IMR-90 (cell line): ENCODE measurements around the gene TOP3B. TPM values are rescaled to one million over a fixed set of nuclear protein-coding genes. Genes with fewer than 3 reads are reported as not detected.
A peak's percentile ranks its signal among the peaks of the same experiment; 100 is the strongest.

ENCODE experiments used
- ATAC-seq: fragments of 200-7000 bp; cut with Tn5 transposase; 2 replicates; pipeline ENCODE4 v1.9.1; 2020; ENCODE audit warnings: low read depth, mild to moderate bottlenecking, moderate library complexity
- BruUV-seq: library from RNA; stranded (reverse); fragments of 400-500 nt; replicated peaks from 2 replicates; lab custom pipeline; 2021; lab: Mats Ljungman, UMichigan
- CTCF ChIA-PET: fragments of 300-600 bp; formaldehyde crosslinking; extraction: SDS; loops from one replicate; lab custom pipeline; 2021; ENCODE audit warnings: antibody characterized with exemption; lab: Yijun Ruan, JAX
- POLR2A ChIA-PET: fragments of 300-600 bp; sonication (Branson Sonifier 250); formaldehyde crosslinking; loops from one replicate; lab custom pipeline; 2022; ENCODE audit warnings: antibody characterized with exemption; ENCODE audit not compliant: unreplicated experiment; lab: Charles Lee
- DNase-seq: peaks from one replicate; pipeline ENCODE4 v3.0.0; 2013
- H2AFZ ChIP-seq: replicated peaks from 2 replicates; pipeline ENCODE3; 2013; ENCODE audit warnings: low read length, mild to moderate bottlenecking; ENCODE audit not compliant: poor library complexity
- H2AK5ac ChIP-seq: 2 replicates; pipeline ENCODE4 v1.6.1; 2013; ENCODE audit warnings: low read depth, low read length, inconsistent platforms
- H2AK9ac ChIP-seq: replicated peaks from 2 replicates; pipeline ENCODE3; 2013; ENCODE audit warnings: mild to moderate bottlenecking, low read depth, low read length, moderate library complexity; ENCODE audit not compliant: poor library complexity
- H2BK120ac ChIP-seq: 2 replicates; pipeline ENCODE4 v1.6.1; 2013; ENCODE audit warnings: low read depth, low read length, inconsistent platforms
- H2BK15ac ChIP-seq: 3 replicates; pipeline ENCODE4 v1.6.1; 2013; ENCODE audit warnings: low read depth, low read length, inconsistent platforms
- H2BK20ac ChIP-seq: 2 replicates; pipeline ENCODE4 v1.6.1; 2013; ENCODE audit warnings: low read depth, mild to moderate bottlenecking, inconsistent platforms, low read length, moderate library complexity
- H2BK5ac ChIP-seq: 2 replicates; pipeline ENCODE4 v1.6.1; 2013; ENCODE audit warnings: mild to moderate bottlenecking, low read depth, low read length, inconsistent platforms; ENCODE audit not compliant: poor library complexity, severe bottlenecking
- H3K14ac ChIP-seq: replicated peaks from 2 replicates; pipeline ENCODE4 v1.6.1; 2013; ENCODE audit warnings: low read depth, low read length, inconsistent platforms
- H3K18ac ChIP-seq: 2 replicates; pipeline ENCODE4 v1.6.1; 2013; ENCODE audit warnings: low read depth, low read length, control low read depth
- H3K23ac ChIP-seq: 2 replicates; pipeline ENCODE4 v1.6.1; 2013; ENCODE audit warnings: low read depth, low read length, inconsistent platforms
- H3K27ac ChIP-seq: 2 replicates; pipeline ENCODE4 v1.5.1; 2013; ENCODE audit warnings: mild to moderate bottlenecking, control low read depth, low read length; ENCODE audit not compliant: insufficient read depth
- H3K27me3 ChIP-seq: 2 replicates; pipeline ENCODE4 v1.6.1; 2013; ENCODE audit warnings: low read length; ENCODE audit not compliant: control insufficient read depth, insufficient read depth
- H3K36me3 ChIP-seq: 2 replicates; pipeline ENCODE4 v1.6.1; 2013; ENCODE audit warnings: low read length, mixed read lengths; ENCODE audit not compliant: control insufficient read depth, insufficient read depth
- H3K4ac ChIP-seq: 2 replicates; pipeline ENCODE4 v1.6.1; 2013; ENCODE audit warnings: low read depth, low read length, inconsistent platforms
- H3K4me1 ChIP-seq: 2 replicates; pipeline ENCODE4 v1.6.1; 2013; ENCODE audit warnings: low read length, mixed read lengths; ENCODE audit not compliant: control insufficient read depth, insufficient read depth
- H3K4me2 ChIP-seq: 2 replicates; pipeline ENCODE4 v1.6.1; 2013; ENCODE audit warnings: low read depth, mild to moderate bottlenecking, control low read depth, low read length, moderate library complexity
- H3K4me3 ChIP-seq: 2 replicates; pipeline ENCODE4 v1.5.1; 2013; ENCODE audit warnings: low read depth, mild to moderate bottlenecking, control low read depth, low read length, moderate library complexity; ENCODE audit not compliant: insufficient read depth
- H3K56ac ChIP-seq: 2 replicates; pipeline ENCODE4 v1.6.1; 2013; ENCODE audit warnings: low read length, inconsistent platforms; ENCODE audit not compliant: insufficient read depth; ENCODE audit errors: extremely low read depth
- H3K79me1 ChIP-seq, 2 experiments: 2 replicates each; pipeline ENCODE4 v1.6.1; 2013; ENCODE audit warnings: low read length in 2 of 2, inconsistent platforms in 1 of 2, low read depth in 1 of 2
- H3K9ac ChIP-seq: 2 replicates; pipeline ENCODE4 v1.6.1; 2013; ENCODE audit warnings: low read depth, low read length, control low read depth
- H3K9me1 ChIP-seq: 2 replicates; pipeline ENCODE4 v1.6.1; 2013; ENCODE audit warnings: low read length, inconsistent platforms; ENCODE audit not compliant: insufficient read depth
- H3K9me3 ChIP-seq: 2 replicates; pipeline ENCODE4 v1.6.1; 2013; ENCODE audit warnings: low read length; ENCODE audit not compliant: control insufficient read depth, insufficient read depth
- H4K20me1 ChIP-seq: 2 replicates; pipeline ENCODE4 v1.6.1; 2013; ENCODE audit warnings: low read length, inconsistent platforms; ENCODE audit not compliant: insufficient read depth
- H4K5ac ChIP-seq: 2 replicates; pipeline ENCODE4 v1.6.1; 2013; ENCODE audit warnings: mild to moderate bottlenecking, low read depth, low read length, control low read depth
- H4K8ac ChIP-seq, 2 experiments: 2 replicates each; pipeline ENCODE4 v1.6.1; 2013; ENCODE audit warnings: low read depth in 2 of 2, low read length in 2 of 2, control low read depth in 1 of 2, inconsistent platforms in 1 of 2
- H4K91ac ChIP-seq: 2 replicates; pipeline ENCODE4 v1.6.1; 2013; ENCODE audit warnings: low read depth, low read length, inconsistent platforms; ENCODE audit not compliant: insufficient read depth
- BHLHE40 ChIP-seq: fragments of 150-350 bp; IDR thresholded peaks from 2 replicates; pipeline ENCODE4 v1.6.1; 2016; ENCODE audit warnings: mild to moderate bottlenecking, low read depth, low read length
- CEBPB ChIP-seq: IDR thresholded peaks from 2 replicates; pipeline ENCODE4 v1.6.1; 2012; ENCODE audit warnings: low read depth, low read length, improper control_type of control experiment
- CHD1 ChIP-seq: IDR thresholded peaks from 2 replicates; pipeline ENCODE4 v1.6.1; 2012; ENCODE audit warnings: low read depth, low read length, improper control_type of control experiment
- ELK1 ChIP-seq: fragments of 150-350 bp; IDR thresholded peaks from 2 replicates; pipeline ENCODE4 v1.6.1; 2016; ENCODE audit warnings: low read depth, mild to moderate bottlenecking, low read length, moderate library complexity, borderline replicate concordance
- FOS ChIP-seq: fragments of 150-350 bp; IDR thresholded peaks from 2 replicates; pipeline ENCODE4 v1.6.1; 2016; ENCODE audit warnings: low read depth, low read length
- MAZ ChIP-seq: IDR thresholded peaks from 2 replicates; pipeline ENCODE4 v1.6.1; 2012; ENCODE audit warnings: low read depth, mild to moderate bottlenecking, low read length, improper control_type of control experiment, moderate library complexity, borderline replicate concordance
- MXI1 ChIP-seq: IDR thresholded peaks from 2 replicates; pipeline ENCODE4 v1.6.1; 2012; ENCODE audit warnings: low read depth, mild to moderate bottlenecking, low read length, moderate library complexity, borderline replicate concordance
- NFE2L2 ChIP-seq: fragments of 150-350 bp; IDR thresholded peaks from 2 replicates; pipeline ENCODE4 v1.6.1; 2016; ENCODE audit warnings: low read depth, mild to moderate bottlenecking, low read length
- POLR2A ChIP-seq: IDR thresholded peaks from 2 replicates; pipeline ENCODE4 v1.6.1; 2012; ENCODE audit warnings: mild to moderate bottlenecking, low read depth, low read length
- RAD21 ChIP-seq: IDR thresholded peaks from 2 replicates; pipeline ENCODE4 v1.6.1; 2012; ENCODE audit warnings: low read length, improper control_type of control experiment
- RFX5 ChIP-seq: IDR thresholded peaks from 2 replicates; pipeline ENCODE4 v1.8.0; 2012; ENCODE audit warnings: low read depth, mild to moderate bottlenecking, low read length, moderate library complexity
- SMC3 ChIP-seq: fragments of 150-350 bp; IDR thresholded peaks from 2 replicates; pipeline ENCODE4 v1.6.1; 2016; ENCODE audit warnings: low read depth, mild to moderate bottlenecking, antibody characterized with exemption, low read length, moderate library complexity
- USF2 ChIP-seq: fragments of 150-350 bp; IDR thresholded peaks from 2 replicates; pipeline ENCODE4 v1.6.1; 2017; ENCODE audit warnings: mild to moderate bottlenecking, antibody characterized with exemption, low read length, low read depth
- WGBS, 2 experiments: methylation state at CpG; one replicate each; pipeline versions ENCODE4 v1.1.5 to v1.1.7; 2013; ENCODE audit warnings: missing lambda C conversion rate in 2 of 2; ENCODE audit not compliant: insufficient read length in 1 of 2; ENCODE audit errors: extremely low coverage in 2 of 2; 5-methylcytosine and 5-hydroxymethylcytosine counted together
- dilution Hi-C: fragments of 300-500 bp; cut with HindIII; formaldehyde crosslinking; loops from one replicate; pipeline ENCODE4 v1.14.3; 2018; ENCODE audit warnings: low sequenced_read_pairs; ENCODE audit not compliant: unreplicated experiment
- in situ Hi-C: fragments of 300-500 bp; cut with MboI; formaldehyde crosslinking; loops from 3 replicates; pipeline ENCODE4 v1.14.3; 2019; ENCODE audit warnings: low sequenced_read_pairs, inconsistent platforms, mixed read lengths
- intact Hi-C: fragments of 100-400 bp; cut with micrococcal nuclease; formaldehyde crosslinking; loops from 2 replicates; pipeline ENCODE4 v1.10.0; 2022
- polyA plus RNA-seq, 3 experiments: library from polyadenylated mRNA; depleted of rRNA; stranded (reverse); fragments of >200 nt; gene quantifications; 2 replicates each; pipeline ENCODE4 v1.2.3, GENCODE V29; 2012; ENCODE audit warnings: low replicate concordance in 1 of 3
- total RNA-seq: library from RNA; depleted of rRNA; stranded (reverse); fragments of >200 nt; gene quantifications from 2 replicates; pipeline ENCODE4 v1.2.3, GENCODE V29; 2012

Gene TOP3B
- total and polyA plus RNA-seq, 2 of the 4 experiments (the other 2 are of a cell fraction), result 23.0 to 23.5 TPM

- no peaks in the 10 kb centered on the region for H3K9me3 ChIP-seq
- intact Hi-C loops, result no loop called here
- H2AFZ ChIP-seq, result no peak overlapping the region
- no peak overlapping the region for H3K56ac ChIP-seq
- no peak overlapping the region for H3K4ac ChIP-seq
- 94% methylated on average over 8 of the region's 22 CpGs; no CpG with 5 or more reads in 1 of the 2 experiments for WGBS, 2 experiments
- DNase-seq (no peak), ATAC-seq (no peak)
- no peak overlapping the region for H3K23ac ChIP-seq
- H4K20me1 ChIP-seq, result no peaks in the 10 kb centered on the region; the same call in 1 of the 2 replicates
- H3K27ac ChIP-seq, result no peak overlapping the region
- in situ Hi-C loops, result no loop called here
- CTCF ChIA-PET, result no interaction called here
- H3K18ac ChIP-seq, result no peak overlapping the region
- dilution Hi-C loops, result no loop called here
- H3K27me3 ChIP-seq, result no peaks in the 10 kb centered on the region
- H3K79me1 ChIP-seq, result no peaks in the 10 kb centered on the region
- H4K91ac ChIP-seq, result no peak overlapping the region
- no peaks in the 10 kb centered on the region for H3K4me1 ChIP-seq
- H3K14ac ChIP-seq, result no peak overlapping the region
- H3K36me3 ChIP-seq, result peaks cover 41% of the 10 kb centered on the region
- H2BK120ac ChIP-seq, result no peak overlapping the region
- no peak overlapping the region for H2BK20ac ChIP-seq
- BruUV-seq, result no TSS peak
- H3K4me2 ChIP-seq, result no peak overlapping the region
- H2AK9ac ChIP-seq, result peak overlapping the region; percentile 50
- H4K5ac ChIP-seq, result no peak overlapping the region
- TF ChIP-seq MXI1, result no peak
- TF ChIP-seq FOS, result no peak
- no peak for TF ChIP-seq NFE2L2
- TF ChIP-seq SMC3, result no peak
- TF ChIP-seq RFX5, result no peak
- no peak for TF ChIP-seq CHD1
- no peak for TF ChIP-seq RAD21
- no peak for TF ChIP-seq USF2
- TF ChIP-seq MAZ, result no peak
- TF ChIP-seq ELK1, result no peak
- TF ChIP-seq BHLHE40, result no peak
- TF ChIP-seq CEBPB, result no peak
- TF ChIP-seq POLR2A, result no peak
- POLR2A ChIA-PET, result interaction anchor here (0.6 kb wide), 1 partner anchor 27 kb away, joined by 3 read pairs; no protein-coding TSS in a partner anchor
- H3K9me1 ChIP-seq, result no peaks in the 10 kb centered on the region
- no peak overlapping the region for H4K8ac ChIP-seq
- H3K4me3 ChIP-seq, result no peak overlapping the region
- H3K9ac ChIP-seq, result no peak overlapping the region
- no peak overlapping the region for H2BK15ac ChIP-seq
- no peak overlapping the region for H2BK5ac ChIP-seq
- H2AK5ac ChIP-seq, result no peak overlapping the region
These were observed 24.0 kb downstream of the TOP3B start for GRCh38 chr22:21958360-21959273.
